OCI-LY3 (cell line): ENCODE measurements around the gene FOXD4L3.
"Not testable (repeated sequence)": the region's sequence is repeated elsewhere in the genome, so short reads cannot be mapped to it uniquely, and the experiment has no call there.

Experiments used
- EZH2phosphoT487 ChIP-seq: fragments of 200-600 bp; shearing (Covaris generic); IDR thresholded peaks from 2 replicates; pipeline ENCODE4 v1.6.1; 2018; ENCODE audit warnings: antibody characterized with exemption, mixed run types, low read depth
- TF ChIP-seq, protein P1 (sequence below): fragments of 200-600, 300-600 bp; sonication (generic); IDR thresholded peaks from 2 replicates; pipeline ENCODE4 v1.5.1; 2014; ENCODE audit warnings: antibody characterized with exemption, low read length, low read depth

DNA sequence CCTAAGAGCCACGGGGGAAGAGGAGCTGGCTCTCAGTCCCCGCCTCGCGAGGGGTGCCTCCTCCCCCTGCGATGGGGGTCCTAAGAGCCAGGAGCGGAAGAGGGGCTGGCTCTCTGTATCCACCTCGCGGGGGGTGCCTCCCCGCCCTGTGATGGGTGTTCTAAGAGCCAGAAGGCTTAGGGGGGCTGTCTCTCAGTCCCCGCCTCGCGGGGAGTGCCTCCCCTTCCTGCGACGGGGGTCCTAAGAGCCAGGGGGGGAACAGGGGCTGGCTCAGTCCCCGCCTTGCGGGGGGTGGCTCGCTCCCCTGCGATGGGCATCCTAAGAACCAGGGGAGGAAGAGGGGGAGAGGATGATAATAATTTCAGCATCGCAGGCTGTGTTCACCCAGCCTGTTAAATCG lies 21.9 kb downstream of the FOXD4L3 start:
- TF ChIP-seq, protein P1, sequence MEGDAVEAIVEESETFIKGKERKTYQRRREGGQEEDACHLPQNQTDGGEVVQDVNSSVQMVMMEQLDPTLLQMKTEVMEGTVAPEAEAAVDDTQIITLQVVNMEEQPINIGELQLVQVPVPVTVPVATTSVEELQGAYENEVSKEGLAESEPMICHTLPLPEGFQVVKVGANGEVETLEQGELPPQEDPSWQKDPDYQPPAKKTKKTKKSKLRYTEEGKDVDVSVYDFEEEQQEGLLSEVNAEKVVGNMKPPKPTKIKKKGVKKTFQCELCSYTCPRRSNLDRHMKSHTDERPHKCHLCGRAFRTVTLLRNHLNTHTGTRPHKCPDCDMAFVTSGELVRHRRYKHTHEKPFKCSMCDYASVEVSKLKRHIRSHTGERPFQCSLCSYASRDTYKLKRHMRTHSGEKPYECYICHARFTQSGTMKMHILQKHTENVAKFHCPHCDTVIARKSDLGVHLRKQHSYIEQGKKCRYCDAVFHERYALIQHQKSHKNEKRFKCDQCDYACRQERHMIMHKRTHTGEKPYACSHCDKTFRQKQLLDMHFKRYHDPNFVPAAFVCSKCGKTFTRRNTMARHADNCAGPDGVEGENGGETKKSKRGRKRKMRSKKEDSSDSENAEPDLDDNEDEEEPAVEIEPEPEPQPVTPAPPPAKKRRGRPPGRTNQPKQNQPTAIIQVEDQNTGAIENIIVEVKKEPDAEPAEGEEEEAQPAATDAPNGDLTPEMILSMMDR: not testable (repeated sequence)
- TF ChIP-seq EZH2phosphoT487: not testable (repeated sequence)
